H1 (cell line): ENCODE data around the gene ADK. TPM values are rescaled to one million over a fixed set of nuclear protein-coding genes. Genes with fewer than 3 reads are reported as not detected.

Experiments
- CREB1 ChIP-seq: IDR thresholded peaks from 2 replicates; pipeline ENCODE4 v1.6.1; 2012; ENCODE audit warnings: inconsistent platforms
- GTF2F1 ChIP-seq: IDR thresholded peaks from 2 replicates; pipeline ENCODE4 v1.6.1; 2012; ENCODE audit warnings: low read depth, low read length, improper control_type of control experiment, borderline replicate concordance
- RFX5 ChIP-seq: IDR thresholded peaks from 2 replicates; pipeline ENCODE4 v1.6.1; 2011; ENCODE audit warnings: low read depth, low read length, improper control_type of control experiment, borderline replicate concordance
- RXRA ChIP-seq: IDR thresholded peaks from 2 replicates; pipeline ENCODE4 v1.6.1; 2011; ENCODE audit warnings: low read depth, mild to moderate bottlenecking, low read length, moderate library complexity; ENCODE audit not compliant: insufficient read depth
- SIRT6 ChIP-seq: IDR thresholded peaks from one replicate; pipeline ENCODE4 v1.7.1; 2012; ENCODE audit warnings: low read length, inconsistent platforms
- SRF ChIP-seq: IDR thresholded peaks from 2 replicates; pipeline ENCODE4 v1.6.1; 2011; ENCODE audit warnings: mild to moderate bottlenecking, low read depth, low read length, moderate library complexity
- TCF12 ChIP-seq: IDR thresholded peaks from 2 replicates; pipeline ENCODE4 v1.6.1; 2011; ENCODE audit warnings: low read depth, mild to moderate bottlenecking, low read length
- polyA plus RNA-seq, 7 experiments: library from polyadenylated mRNA; depleted of rRNA in 3 of 7; stranded (reverse) in 5 of 7; unstranded in 2 of 7; fragments of >200 nt in 5 of 7; fragments of 200-250 nt in 2 of 7; gene quantifications; 1 replicate in 5 of 7; 2 replicates in 1 of 7; 4 replicates in 1 of 7; pipeline versions ENCODE4 v1.2.1 to v1.2.3, GENCODE V29; 2011 to 2013; ENCODE audit warnings: missing spikeins in 2 of 7, mixed read lengths in 2 of 7
- total RNA-seq: library from RNA; stranded (reverse); fragmentation: NEBNext Ultra II Directional; extraction: Animal tissue kit (Norgen Biotek cat#: 25700); gene quantifications from 2 replicates; pipeline ENCODE4 v1.2.1, GENCODE V29; 2021
- TF ChIP-seq, protein P1 (sequence below): fragments of 300-600 bp; sonication (generic); IDR thresholded peaks from 2 replicates; pipeline ENCODE4 v1.7.1; 2012; ENCODE audit warnings: low read length, moderate library complexity, mild to moderate bottlenecking, inconsistent platforms; ENCODE audit not compliant: insufficient replicate concordance
- TF ChIP-seq, protein P2 (sequence below): IDR thresholded peaks from 2 replicates; pipeline ENCODE4 v1.6.1; 2012; ENCODE audit warnings: low read length, inconsistent platforms

ADK gene
- total and polyA plus RNA-seq, 2 of the 8 experiments (the other 6 are each of a cell fraction or from before 2014, with no cell fraction given), result 12.3 to 42.4 TPM

DNA sequence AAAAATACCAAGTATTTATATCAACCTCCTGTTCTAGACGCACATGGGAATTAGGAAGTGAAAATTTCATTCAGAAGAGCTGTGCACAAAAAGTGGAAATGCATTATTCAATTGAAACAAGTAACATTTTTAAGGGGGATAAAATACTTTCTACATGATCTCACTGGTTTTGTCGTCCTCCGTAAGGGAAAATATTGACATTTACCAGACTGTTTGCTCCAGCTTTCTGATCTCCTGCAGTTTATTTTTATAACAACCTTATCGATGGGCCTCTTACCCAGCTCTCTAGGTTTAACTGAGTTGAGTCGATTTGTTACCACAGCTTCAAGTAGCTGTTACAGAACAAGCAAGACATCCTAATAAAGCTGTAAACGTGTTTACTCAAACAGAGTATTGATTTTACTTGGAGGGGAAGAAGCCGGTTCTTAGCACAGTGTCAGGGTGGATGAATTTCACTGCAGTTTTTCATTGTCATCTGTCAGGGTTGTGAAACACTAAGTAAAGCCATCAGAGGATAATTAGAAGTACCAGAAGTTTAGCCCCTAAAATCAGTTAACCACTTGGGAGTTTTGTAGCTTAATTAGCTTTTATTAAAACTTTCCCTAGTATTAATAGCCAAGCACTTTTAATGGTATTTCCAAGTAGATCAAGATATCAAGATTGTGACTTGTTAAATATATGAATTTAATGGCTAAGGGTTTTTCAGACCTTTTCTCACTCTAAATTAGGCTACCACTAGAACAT lies 532.8 kb downstream of the ADK start (continued):
- TF ChIP-seq, protein P1, sequence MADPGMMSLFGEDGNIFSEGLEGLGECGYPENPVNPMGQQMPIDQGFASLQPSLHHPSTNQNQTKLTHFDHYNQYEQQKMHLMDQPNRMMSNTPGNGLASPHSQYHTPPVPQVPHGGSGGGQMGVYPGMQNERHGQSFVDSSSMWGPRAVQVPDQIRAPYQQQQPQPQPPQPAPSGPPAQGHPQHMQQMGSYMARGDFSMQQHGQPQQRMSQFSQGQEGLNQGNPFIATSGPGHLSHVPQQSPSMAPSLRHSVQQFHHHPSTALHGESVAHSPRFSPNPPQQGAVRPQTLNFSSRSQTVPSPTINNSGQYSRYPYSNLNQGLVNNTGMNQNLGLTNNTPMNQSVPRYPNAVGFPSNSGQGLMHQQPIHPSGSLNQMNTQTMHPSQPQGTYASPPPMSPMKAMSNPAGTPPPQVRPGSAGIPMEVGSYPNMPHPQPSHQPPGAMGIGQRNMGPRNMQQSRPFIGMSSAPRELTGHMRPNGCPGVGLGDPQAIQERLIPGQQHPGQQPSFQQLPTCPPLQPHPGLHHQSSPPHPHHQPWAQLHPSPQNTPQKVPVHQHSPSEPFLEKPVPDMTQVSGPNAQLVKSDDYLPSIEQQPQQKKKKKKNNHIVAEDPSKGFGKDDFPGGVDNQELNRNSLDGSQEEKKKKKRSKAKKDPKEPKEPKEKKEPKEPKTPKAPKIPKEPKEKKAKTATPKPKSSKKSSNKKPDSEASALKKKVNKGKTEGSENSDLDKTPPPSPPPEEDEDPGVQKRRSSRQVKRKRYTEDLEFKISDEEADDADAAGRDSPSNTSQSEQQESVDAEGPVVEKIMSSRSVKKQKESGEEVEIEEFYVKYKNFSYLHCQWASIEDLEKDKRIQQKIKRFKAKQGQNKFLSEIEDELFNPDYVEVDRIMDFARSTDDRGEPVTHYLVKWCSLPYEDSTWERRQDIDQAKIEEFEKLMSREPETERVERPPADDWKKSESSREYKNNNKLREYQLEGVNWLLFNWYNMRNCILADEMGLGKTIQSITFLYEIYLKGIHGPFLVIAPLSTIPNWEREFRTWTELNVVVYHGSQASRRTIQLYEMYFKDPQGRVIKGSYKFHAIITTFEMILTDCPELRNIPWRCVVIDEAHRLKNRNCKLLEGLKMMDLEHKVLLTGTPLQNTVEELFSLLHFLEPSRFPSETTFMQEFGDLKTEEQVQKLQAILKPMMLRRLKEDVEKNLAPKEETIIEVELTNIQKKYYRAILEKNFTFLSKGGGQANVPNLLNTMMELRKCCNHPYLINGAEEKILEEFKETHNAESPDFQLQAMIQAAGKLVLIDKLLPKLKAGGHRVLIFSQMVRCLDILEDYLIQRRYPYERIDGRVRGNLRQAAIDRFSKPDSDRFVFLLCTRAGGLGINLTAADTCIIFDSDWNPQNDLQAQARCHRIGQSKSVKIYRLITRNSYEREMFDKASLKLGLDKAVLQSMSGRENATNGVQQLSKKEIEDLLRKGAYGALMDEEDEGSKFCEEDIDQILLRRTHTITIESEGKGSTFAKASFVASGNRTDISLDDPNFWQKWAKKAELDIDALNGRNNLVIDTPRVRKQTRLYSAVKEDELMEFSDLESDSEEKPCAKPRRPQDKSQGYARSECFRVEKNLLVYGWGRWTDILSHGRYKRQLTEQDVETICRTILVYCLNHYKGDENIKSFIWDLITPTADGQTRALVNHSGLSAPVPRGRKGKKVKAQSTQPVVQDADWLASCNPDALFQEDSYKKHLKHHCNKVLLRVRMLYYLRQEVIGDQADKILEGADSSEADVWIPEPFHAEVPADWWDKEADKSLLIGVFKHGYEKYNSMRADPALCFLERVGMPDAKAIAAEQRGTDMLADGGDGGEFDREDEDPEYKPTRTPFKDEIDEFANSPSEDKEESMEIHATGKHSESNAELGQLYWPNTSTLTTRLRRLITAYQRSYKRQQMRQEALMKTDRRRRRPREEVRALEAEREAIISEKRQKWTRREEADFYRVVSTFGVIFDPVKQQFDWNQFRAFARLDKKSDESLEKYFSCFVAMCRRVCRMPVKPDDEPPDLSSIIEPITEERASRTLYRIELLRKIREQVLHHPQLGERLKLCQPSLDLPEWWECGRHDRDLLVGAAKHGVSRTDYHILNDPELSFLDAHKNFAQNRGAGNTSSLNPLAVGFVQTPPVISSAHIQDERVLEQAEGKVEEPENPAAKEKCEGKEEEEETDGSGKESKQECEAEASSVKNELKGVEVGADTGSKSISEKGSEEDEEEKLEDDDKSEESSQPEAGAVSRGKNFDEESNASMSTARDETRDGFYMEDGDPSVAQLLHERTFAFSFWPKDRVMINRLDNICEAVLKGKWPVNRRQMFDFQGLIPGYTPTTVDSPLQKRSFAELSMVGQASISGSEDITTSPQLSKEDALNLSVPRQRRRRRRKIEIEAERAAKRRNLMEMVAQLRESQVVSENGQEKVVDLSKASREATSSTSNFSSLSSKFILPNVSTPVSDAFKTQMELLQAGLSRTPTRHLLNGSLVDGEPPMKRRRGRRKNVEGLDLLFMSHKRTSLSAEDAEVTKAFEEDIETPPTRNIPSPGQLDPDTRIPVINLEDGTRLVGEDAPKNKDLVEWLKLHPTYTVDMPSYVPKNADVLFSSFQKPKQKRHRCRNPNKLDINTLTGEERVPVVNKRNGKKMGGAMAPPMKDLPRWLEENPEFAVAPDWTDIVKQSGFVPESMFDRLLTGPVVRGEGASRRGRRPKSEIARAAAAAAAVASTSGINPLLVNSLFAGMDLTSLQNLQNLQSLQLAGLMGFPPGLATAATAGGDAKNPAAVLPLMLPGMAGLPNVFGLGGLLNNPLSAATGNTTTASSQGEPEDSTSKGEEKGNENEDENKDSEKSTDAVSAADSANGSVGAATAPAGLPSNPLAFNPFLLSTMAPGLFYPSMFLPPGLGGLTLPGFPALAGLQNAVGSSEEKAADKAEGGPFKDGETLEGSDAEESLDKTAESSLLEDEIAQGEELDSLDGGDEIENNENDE, result no peak
- TF ChIP-seq SRF (no peak), TCF12 (no peak), RXRA (no peak), CREB1 (no peak), SIRT6 (no peak), GTF2F1 (no peak), RFX5 (no peak)
- TF ChIP-seq, protein P2, sequence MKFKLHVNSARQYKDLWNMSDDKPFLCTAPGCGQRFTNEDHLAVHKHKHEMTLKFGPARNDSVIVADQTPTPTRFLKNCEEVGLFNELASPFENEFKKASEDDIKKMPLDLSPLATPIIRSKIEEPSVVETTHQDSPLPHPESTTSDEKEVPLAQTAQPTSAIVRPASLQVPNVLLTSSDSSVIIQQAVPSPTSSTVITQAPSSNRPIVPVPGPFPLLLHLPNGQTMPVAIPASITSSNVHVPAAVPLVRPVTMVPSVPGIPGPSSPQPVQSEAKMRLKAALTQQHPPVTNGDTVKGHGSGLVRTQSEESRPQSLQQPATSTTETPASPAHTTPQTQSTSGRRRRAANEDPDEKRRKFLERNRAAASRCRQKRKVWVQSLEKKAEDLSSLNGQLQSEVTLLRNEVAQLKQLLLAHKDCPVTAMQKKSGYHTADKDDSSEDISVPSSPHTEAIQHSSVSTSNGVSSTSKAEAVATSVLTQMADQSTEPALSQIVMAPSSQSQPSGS, result no peak
